HEK293 (cell line): ENCODE results near the gene CST2.
"Not testable (repeated sequence)": the region's sequence is repeated elsewhere in the genome, so short reads cannot be mapped to it uniquely, and the experiment has no call there.

ENCODE experiments used
- CTCF ChIA-PET: fragments of 350-600 bp; formaldehyde crosslinking; extraction: SDS; loops from one replicate; lab custom pipeline; 2021; ENCODE audit warnings: antibody characterized with exemption; lab: Yijun Ruan, JAX
- POLR2A ChIA-PET: fragments of 300-600 bp; formaldehyde crosslinking; extraction: SDS; loops from one replicate; lab custom pipeline; 2020; ENCODE audit warnings: antibody characterized with exemption, inconsistent platforms; lab: Yijun Ruan, JAX
- H3K27ac ChIP-seq: fragments of 200-500 bp; sonication (Bioruptor generic); 2 replicates; pipeline ENCODE4 v1.5.1; 2014; ENCODE audit warnings: low read depth, low read length, control low read depth, inconsistent platforms; ENCODE audit errors: extremely low read depth
- H3K36me3 ChIP-seq, 2 experiments: fragments of 200-500 bp in 1 of 2; sonication (Bioruptor generic) in 1 of 2; 1 replicate in 1 of 2; 2 replicates in 1 of 2; pipeline ENCODE4 v1.5.1; 2014 to 2017; ENCODE audit warnings: inconsistent platforms in 2 of 2, low read length in 2 of 2; ENCODE audit not compliant: control insufficient read depth in 2 of 2, insufficient read depth in 1 of 2
- H3K4me1 ChIP-seq: fragments of 200-500 bp; sonication (Bioruptor generic); 2 replicates; pipeline ENCODE4 v1.5.1; 2014; ENCODE audit warnings: mild to moderate bottlenecking, low read length, inconsistent platforms; ENCODE audit not compliant: control insufficient read depth, insufficient read depth
- H3K4me3 ChIP-seq: 2 replicates; pipeline ENCODE4 v1.5.1; 2011; ENCODE audit warnings: low read depth, mild to moderate bottlenecking, control low read depth, low read length, moderate library complexity
- H3K9me3 ChIP-seq: fragments of 200-500 bp; sonication (Bioruptor generic); 2 replicates; pipeline ENCODE4 v1.5.1; 2014; ENCODE audit warnings: low read depth, low read length, inconsistent platforms; ENCODE audit not compliant: control insufficient read depth, insufficient read depth
- BCL6B ChIP-seq: fragments of 450-650 bp; formaldehyde crosslinking; IDR thresholded peaks from 2 replicates; pipeline ENCODE4 v1.5.1; 2017; ENCODE audit warnings: missing biosample characterization, missing genetic modification characterization
- CTCF ChIP-seq: fragments of 450-650 bp; formaldehyde crosslinking; IDR thresholded peaks from 2 replicates; pipeline ENCODE4 v1.5.1; 2016; ENCODE audit warnings: missing biosample characterization, missing genetic modification characterization
- ELK4 ChIP-seq: IDR thresholded peaks from 2 replicates; pipeline ENCODE4 v1.6.1; 2011; ENCODE audit warnings: mild to moderate bottlenecking, low read depth, low read length, borderline replicate concordance
- GLIS1 ChIP-seq: fragments of 450-650 bp; formaldehyde crosslinking; IDR thresholded peaks from 2 replicates; pipeline ENCODE4 v1.5.1; 2016; ENCODE audit warnings: missing biosample characterization, missing genetic modification characterization
- HIC1 ChIP-seq: fragments of 450-650 bp; formaldehyde crosslinking; IDR thresholded peaks from 2 replicates; pipeline ENCODE4 v1.5.1; 2016; ENCODE audit warnings: missing biosample characterization, missing genetic modification characterization
- KLF17 ChIP-seq: fragments of 450-650 bp; formaldehyde crosslinking; IDR thresholded peaks from 2 replicates; pipeline ENCODE4 v1.5.1; 2016; ENCODE audit warnings: missing biosample characterization, missing genetic modification characterization
- SCRT1 ChIP-seq: fragments of 450-650 bp; formaldehyde crosslinking; IDR thresholded peaks from 2 replicates; pipeline ENCODE4 v1.5.1; 2016; ENCODE audit warnings: missing biosample characterization, missing genetic modification characterization, borderline replicate concordance
- ZIC2 ChIP-seq: fragments of 450-650 bp; formaldehyde crosslinking; IDR thresholded peaks from 2 replicates; pipeline ENCODE4 v1.5.1; 2016; ENCODE audit warnings: missing biosample characterization, missing genetic modification characterization
- ZNF112 ChIP-seq: fragments of 450-650 bp; formaldehyde crosslinking; IDR thresholded peaks from 2 replicates; pipeline ENCODE4 v1.5.0; 2017; ENCODE audit warnings: missing biosample characterization, missing genetic modification characterization
- ZNF132 ChIP-seq: fragments of 450-650 bp; formaldehyde crosslinking; IDR thresholded peaks from 2 replicates; pipeline ENCODE4 v1.5.1; 2017; ENCODE audit warnings: missing biosample characterization, missing genetic modification characterization, borderline replicate concordance
- ZNF169 ChIP-seq: fragments of 450-650 bp; formaldehyde crosslinking; IDR thresholded peaks from 2 replicates; pipeline ENCODE4 v1.5.1; 2016; ENCODE audit warnings: missing biosample characterization, missing genetic modification characterization
- ZNF248 ChIP-seq: fragments of 450-650 bp; formaldehyde crosslinking; IDR thresholded peaks from 2 replicates; pipeline ENCODE4 v1.5.1; 2017; ENCODE audit warnings: missing biosample characterization, missing genetic modification characterization
- ZNF654 ChIP-seq: fragments of 450-650 bp; formaldehyde crosslinking; IDR thresholded peaks from 2 replicates; pipeline ENCODE4 v1.5.1; 2016; ENCODE audit warnings: low read depth, missing biosample characterization, missing genetic modification characterization
- ZNF692 ChIP-seq: fragments of 450-650 bp; formaldehyde crosslinking; IDR thresholded peaks from 2 replicates; pipeline ENCODE4 v1.5.1; 2016; ENCODE audit warnings: missing biosample characterization, missing genetic modification characterization

Gene CST2

GRCh38 chr20:23799216-23799847 is 27.2 kb downstream of the CST2 start:
- TF ChIP-seq ZNF654 (tag by site-specific recombination): peak; percentile 49
- peak; percentile 28; the same call in 1 of the 2 replicates for TF ChIP-seq CTCF (tag by site-specific recombination)
- H3K36me3 ChIP-seq, H3K9me3 ChIP-seq, POLR2A ChIA-PET, H3K27ac ChIP-seq, H3K4me3 ChIP-seq, H3K4me1 ChIP-seq: not testable (repeated sequence)
- CTCF ChIA-PET: interaction anchor here (0.6 to 1.6 kb wide), 10 partner anchors 11 to 1392 kb away, joined by 3 to 7 read pairs (median 3); no protein-coding TSS in a partner anchor

GRCh38 chr20:23795526-23795925 is 31.0 kb downstream of the CST2 start:
- H3K27ac ChIP-seq: no peak overlapping the region
- TF ChIP-seq ZNF248 (tag by site-specific recombination): no peak
- TF ChIP-seq BCL6B (tag by site-specific recombination): no peak
- no peak for TF ChIP-seq ZNF132 (tag by site-specific recombination)
- no peak for TF ChIP-seq ZNF692 (tag by site-specific recombination)
- TF ChIP-seq ZIC2: no peak
- no peak for TF ChIP-seq GLIS1
- TF ChIP-seq ZNF112 (tag by site-specific recombination): no peak
- no peak for TF ChIP-seq SCRT1
- no peak for TF ChIP-seq HIC1
- no peak for TF ChIP-seq ZNF169
- TF ChIP-seq KLF17 (tag by site-specific recombination): no peak
- no peak for TF ChIP-seq ELK4
- H3K9me3 ChIP-seq: no peaks in the 10 kb centered on the region
- ChIA-PET CTCF (no interaction called here), POLR2A (no interaction called here)
- no peaks in the 10 kb centered on the region for H3K36me3 ChIP-seq
- H3K4me3 ChIP-seq: no peak overlapping the region
- H3K4me1 ChIP-seq: no peaks in the 10 kb centered on the region
